ENCODE data around the gene ZNRF3.

DNA sequence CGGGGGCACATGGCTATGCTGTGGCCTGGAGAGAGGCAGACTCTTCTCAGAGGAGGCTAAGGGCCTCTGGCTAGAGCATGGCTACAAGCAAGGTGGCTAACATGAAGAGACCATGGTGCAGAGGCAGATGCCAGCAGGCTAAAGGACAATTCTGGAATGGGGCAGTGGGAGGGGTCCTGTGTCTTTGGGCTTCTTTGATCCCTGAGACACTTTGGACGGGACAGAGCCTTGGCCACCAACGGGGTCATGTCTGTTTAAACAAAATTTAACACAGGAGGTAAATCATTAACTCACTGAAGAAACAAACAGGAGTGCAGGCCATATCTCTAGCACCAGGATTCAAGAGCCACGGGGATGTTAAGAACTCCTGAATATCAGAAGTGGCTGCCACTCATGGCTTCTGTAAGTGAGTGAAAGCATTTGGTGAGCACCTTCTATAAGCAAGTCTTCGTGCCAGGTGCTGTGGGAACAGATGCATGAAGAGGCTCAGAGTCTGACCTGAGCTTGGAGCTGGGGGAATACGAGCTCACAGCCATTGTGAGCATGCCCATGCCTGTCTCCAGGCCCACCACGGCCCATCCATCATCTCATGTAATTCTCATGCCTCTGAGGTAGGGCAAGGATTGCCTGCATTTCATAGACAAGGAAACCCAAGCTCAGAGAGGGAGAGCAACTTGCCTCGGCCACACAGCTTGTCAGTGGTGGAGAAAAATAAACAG is 18.3 kb upstream of the ZNRF3 start:
- TF ChIP-seq, protein P1, sequence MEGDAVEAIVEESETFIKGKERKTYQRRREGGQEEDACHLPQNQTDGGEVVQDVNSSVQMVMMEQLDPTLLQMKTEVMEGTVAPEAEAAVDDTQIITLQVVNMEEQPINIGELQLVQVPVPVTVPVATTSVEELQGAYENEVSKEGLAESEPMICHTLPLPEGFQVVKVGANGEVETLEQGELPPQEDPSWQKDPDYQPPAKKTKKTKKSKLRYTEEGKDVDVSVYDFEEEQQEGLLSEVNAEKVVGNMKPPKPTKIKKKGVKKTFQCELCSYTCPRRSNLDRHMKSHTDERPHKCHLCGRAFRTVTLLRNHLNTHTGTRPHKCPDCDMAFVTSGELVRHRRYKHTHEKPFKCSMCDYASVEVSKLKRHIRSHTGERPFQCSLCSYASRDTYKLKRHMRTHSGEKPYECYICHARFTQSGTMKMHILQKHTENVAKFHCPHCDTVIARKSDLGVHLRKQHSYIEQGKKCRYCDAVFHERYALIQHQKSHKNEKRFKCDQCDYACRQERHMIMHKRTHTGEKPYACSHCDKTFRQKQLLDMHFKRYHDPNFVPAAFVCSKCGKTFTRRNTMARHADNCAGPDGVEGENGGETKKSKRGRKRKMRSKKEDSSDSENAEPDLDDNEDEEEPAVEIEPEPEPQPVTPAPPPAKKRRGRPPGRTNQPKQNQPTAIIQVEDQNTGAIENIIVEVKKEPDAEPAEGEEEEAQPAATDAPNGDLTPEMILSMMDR (IDR thresholded peaks at IDR 0.05; ENCODE audit: poor library complexity, severe bottlenecking): no peak
- TF ChIP-seq, protein P2, sequence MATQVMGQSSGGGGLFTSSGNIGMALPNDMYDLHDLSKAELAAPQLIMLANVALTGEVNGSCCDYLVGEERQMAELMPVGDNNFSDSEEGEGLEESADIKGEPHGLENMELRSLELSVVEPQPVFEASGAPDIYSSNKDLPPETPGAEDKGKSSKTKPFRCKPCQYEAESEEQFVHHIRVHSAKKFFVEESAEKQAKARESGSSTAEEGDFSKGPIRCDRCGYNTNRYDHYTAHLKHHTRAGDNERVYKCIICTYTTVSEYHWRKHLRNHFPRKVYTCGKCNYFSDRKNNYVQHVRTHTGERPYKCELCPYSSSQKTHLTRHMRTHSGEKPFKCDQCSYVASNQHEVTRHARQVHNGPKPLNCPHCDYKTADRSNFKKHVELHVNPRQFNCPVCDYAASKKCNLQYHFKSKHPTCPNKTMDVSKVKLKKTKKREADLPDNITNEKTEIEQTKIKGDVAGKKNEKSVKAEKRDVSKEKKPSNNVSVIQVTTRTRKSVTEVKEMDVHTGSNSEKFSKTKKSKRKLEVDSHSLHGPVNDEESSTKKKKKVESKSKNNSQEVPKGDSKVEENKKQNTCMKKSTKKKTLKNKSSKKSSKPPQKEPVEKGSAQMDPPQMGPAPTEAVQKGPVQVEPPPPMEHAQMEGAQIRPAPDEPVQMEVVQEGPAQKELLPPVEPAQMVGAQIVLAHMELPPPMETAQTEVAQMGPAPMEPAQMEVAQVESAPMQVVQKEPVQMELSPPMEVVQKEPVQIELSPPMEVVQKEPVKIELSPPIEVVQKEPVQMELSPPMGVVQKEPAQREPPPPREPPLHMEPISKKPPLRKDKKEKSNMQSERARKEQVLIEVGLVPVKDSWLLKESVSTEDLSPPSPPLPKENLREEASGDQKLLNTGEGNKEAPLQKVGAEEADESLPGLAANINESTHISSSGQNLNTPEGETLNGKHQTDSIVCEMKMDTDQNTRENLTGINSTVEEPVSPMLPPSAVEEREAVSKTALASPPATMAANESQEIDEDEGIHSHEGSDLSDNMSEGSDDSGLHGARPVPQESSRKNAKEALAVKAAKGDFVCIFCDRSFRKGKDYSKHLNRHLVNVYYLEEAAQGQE (IDR thresholded peaks at IDR 0.05; ENCODE audit: borderline replicate concordance): no peak
- TF ChIP-seq SMC3 (conservative IDR thresholded peaks at IDR 0.05; ENCODE audit: poor library complexity) (no peak), EP300 (conservative IDR thresholded peaks at IDR 0.05; ENCODE audit: poor library complexity, severe bottlenecking) (no peak), EZH2 (IDR thresholded peaks at IDR 0.05; ENCODE audit: borderline replicate concordance, insufficient read depth, low read length, poor library complexity, severe bottlenecking) (no peak)
